GM08714 (cell line): ENCODE results near the gene CD96.
A peak's percentile ranks its signal among the peaks of the same experiment; 100 is the strongest.

Experiments used
- H3K4me3 ChIP-seq: fragments of 200-500 bp; sonication (Bioruptor generic); 2 replicates; pipeline ENCODE4 v1.5.1; 2014; ENCODE audit warnings: mild to moderate bottlenecking, low read length, inconsistent platforms
- ZNF274 ChIP-seq: IDR thresholded peaks from 2 replicates; pipeline ENCODE4 v1.6.1; 2012; ENCODE audit warnings: mild to moderate bottlenecking, low read depth, low read length

Gene CD96

DNA sequence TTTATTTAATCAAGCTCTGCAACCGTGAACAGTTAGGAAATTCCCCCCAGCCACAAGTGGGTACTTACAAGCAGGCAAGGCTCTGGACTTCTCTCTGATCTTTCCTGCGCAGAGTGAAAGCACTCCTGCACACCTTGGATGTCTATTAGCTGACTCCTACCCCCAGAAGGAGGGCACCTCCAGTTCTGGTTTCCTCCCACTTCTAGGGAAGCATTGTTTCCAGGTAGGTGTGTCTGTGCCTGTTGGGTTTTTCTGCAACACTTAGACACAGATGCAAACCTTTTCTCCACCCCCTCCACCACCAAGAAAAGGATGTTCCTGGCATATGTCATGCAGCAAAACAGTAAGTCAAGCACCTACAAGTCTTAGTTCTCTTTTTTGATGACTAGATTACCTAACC is 53.2 kb downstream of the CD96 start, which contains the start of gene ZBED2:
ZBED2 (minus strand) TSS at position 115 of the 400 bp plus-strand sequence. CDS start 1,145 bp downstream, outside the sequence.
- H3K4me3 ChIP-seq, result peak within 1 kb of the TSS; percentile 19; the same call in 1 of the 2 replicates
- no peak for TF ChIP-seq ZNF274

DNA sequence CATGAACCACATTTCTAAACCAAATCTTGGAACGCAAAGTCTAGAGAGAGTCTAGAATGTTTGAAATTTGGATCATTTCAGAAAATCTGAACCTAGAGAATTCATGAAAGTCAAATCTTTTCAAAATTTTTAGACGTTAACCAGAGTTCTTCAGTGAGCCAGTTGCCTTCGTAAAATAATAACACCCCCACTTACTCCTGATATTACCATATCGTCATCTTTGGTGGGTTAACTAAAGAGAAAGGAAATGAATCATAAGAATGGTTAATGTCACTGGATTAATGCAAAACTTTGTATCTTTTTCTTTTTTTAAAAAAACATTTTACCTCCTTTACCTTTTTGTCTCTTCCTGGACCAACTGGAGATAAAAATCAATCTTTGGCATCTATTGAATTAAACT is 54.3 kb downstream of the CD96 start:
- TF ChIP-seq ZNF274, result no peak
- no peak overlapping the region for H3K4me3 ChIP-seq

DNA sequence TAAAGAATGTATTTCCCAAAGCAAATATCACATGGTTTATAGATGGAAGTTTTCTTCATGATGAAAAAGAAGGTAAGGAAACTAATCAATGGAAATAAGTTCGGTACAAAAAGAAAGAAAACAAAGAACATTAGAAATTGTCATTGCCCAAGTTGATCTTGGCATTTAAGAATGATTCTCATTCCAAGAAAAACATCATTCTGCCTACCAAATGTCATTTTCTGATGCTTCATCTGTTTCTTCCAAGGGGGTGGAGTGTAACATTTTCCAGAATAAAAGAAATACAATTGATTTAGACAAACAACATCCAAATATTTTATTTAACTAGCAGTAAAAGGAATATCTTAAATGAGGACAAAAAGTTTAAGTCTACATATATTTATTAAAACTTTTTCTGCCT is 56.1 kb downstream of the CD96 start:
- TF ChIP-seq ZNF274, result no peak
- no peak overlapping the region for H3K4me3 ChIP-seq

DNA sequence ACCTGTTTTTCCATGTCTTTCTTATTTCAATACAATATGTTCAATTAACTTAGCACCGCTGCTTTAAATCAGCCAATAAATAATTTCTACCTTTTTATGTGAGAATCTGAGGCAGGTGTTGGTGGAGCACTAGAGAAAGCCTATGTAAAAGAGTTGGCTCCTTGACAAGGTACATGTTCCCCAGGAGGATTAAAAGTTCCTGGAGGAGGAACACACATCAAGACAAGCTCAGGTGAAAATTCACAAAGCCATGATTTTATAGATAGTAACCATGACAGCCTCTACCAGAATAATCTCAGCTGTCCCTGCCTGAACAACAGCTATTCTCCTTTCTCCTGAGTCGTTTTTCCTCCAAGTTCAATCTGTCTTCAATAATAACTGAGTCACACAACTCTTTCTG is 56.6 kb downstream of the CD96 start:
- no peak overlapping the region for H3K4me3 ChIP-seq
- TF ChIP-seq ZNF274, result no peak

DNA sequence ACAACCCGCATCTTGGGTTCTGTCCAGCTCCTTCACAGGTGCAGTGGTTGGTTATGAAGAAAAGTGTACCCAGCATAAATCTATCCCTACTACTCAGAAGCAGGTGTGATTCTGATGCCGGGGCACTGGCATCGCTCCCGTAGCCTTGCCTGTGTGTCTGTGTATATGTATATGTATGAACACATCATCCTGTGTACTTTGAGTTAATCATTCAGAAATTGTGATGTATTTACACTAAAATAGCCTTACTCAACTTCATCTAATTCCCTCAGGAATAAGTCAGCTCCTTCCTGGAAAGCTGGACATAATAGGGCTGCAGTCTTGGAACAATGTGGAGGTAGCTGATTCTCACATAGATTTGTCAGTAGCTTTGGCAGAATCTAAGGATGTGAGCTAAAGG is 59.8 kb downstream of the CD96 start:
- no peak for TF ChIP-seq ZNF274
- no peak overlapping the region for H3K4me3 ChIP-seq

DNA sequence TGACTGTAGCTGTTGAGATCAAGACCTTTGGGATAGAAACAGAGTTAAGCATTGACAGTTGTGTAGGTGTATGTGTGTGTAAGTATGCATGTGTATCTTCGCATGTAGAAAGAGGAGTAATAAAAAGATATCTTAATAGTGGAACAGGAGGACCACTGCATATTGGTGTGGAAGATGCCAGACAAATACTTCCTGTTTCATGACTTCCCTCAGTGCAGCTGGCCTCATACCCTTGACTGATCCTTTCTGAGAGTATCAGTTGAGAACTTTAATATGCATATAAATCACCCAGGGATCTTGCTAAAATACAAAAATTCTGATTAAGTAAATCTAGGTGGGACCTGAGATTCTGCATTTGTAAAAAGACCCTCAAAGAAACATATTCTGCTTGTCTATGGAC is 61.7 kb downstream of the CD96 start:
- no peak overlapping the region for H3K4me3 ChIP-seq
- TF ChIP-seq ZNF274, result no peak

DNA sequence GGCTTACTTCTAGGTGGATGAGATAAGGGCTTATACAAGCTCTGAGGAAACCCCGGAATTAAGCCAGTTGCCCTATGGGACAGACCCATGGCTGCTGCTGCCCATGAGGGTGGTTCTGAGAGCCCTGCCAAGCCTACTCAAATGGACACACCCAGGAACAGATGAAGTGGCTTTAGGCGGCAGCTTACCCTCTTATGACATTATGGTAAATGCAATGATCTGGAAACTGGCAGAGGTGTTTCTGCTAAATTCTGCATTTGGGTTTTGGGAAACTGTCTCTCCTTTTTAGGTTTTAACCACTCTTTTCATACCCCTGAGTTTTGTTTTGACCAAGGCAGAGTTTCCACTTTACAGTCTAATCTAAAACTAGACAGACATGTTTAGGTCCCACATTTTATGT is 62.1 kb downstream of the CD96 start:
- TF ChIP-seq ZNF274, result no peak
- H3K4me3 ChIP-seq, result no peak overlapping the region

DNA sequence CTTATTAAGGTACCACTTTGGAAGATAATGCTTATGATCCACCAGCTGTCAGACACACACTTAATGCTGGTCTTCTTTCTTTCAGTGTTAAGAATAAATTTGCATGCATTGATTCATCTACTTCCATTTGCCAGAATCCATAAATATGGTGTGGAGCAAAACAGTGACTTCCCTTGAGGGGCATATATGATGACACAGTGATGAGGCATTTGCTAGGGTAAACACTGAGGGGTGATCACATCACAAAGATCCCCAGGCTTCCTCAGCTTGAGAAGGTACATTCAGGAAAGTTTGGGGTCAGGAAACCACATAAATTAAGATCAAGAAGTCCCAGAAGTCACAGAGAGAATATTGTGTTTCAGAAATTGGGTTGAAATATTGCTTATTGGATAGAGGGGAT is 63.0 kb downstream of the CD96 start:
- H3K4me3 ChIP-seq, result no peak overlapping the region
- TF ChIP-seq ZNF274, result no peak

DNA sequence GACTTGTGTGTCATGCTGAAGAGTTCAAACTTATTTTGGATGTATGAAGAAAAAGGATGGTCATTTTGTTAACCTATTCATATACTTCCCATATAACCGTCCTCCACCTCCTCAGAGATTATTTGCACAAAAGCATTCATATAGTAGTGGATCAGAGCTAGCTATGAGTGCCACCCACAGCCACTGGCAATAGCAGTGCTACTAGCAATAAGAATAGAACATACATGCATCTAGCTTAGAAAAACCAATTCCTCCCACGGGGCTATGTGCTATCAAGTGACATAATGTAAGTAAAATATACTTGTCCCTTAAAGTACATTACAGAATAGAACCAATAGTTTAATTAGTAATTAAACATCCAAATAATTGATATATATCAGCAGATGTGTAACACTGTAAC is 63.5 kb downstream of the CD96 start:
- H3K4me3 ChIP-seq, result no peak overlapping the region
- no peak for TF ChIP-seq ZNF274

DNA sequence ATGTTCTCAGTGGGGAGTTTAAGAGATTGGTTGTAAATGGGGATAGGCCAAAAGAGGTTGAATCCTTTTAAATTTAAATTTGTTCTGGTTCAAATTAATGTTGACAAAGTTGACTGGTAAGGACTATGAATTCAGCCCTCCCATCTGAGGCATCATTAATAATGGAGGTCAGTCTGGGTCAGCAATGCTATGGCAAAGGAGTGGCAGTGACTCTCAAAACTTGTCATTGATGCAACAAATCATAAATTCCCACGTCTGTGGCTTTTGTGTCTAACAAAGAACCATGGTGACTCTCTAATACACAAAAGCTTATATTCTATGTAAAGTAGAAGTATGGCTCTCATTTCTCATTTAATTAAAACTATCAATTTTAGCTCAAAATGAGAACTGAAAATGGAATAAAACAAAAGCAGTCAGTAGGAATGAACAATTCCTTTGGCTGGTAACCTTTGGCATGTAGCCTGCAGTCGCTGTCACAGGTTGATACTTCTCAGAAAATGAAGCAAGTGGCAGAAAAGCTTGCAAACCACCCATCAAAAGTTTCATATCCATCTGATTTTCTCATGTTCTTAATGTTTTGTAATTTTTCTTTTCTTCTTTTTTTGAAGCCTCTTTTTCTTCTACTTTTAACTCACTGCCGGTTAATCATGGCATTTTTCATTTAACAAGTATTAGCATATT is 65.4 kb downstream of the CD96 start:
- no peak for TF ChIP-seq ZNF274
- no peak overlapping the region for H3K4me3 ChIP-seq

DNA sequence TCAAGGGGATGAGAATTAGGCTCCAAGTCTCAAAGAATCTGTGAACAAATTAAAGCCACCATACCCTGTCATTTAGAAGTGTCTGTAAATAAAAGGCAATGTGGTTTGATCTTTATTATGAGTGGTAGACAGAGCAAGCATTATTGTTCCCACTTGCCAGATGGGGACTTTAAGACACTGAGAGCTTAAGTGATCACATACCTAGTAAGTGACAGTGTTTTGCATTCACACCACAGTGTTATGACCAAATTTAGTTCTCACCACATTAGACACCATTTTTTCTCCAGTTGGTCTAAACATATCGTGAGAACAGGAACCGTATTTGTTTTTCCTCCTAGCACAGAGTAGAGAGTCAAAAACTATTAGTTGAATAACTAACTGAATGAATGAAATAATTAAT is 66.4 kb downstream of the CD96 start:
- no peak overlapping the region for H3K4me3 ChIP-seq
- no peak for TF ChIP-seq ZNF274

DNA sequence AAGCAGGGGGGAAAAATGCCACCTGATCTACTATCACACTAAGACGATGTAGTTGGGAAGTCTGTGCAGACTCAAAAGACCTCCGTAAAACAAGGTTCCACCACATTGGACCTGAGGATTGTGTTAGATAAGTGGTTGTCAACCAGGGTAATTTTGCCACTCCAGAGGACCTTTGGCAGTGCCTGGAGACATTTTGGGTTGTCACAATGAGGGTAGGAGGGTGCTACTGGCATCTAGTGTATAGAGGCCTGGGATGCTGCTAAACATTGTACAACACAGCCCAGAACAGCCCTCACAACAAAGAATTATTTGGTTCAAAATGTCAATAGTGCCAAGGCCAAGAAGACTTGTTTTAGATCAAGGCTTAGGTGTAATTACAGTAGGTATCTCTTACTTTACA is 67.7 kb downstream of the CD96 start:
- H3K4me3 ChIP-seq, result no peak overlapping the region
- no peak for TF ChIP-seq ZNF274

DNA sequence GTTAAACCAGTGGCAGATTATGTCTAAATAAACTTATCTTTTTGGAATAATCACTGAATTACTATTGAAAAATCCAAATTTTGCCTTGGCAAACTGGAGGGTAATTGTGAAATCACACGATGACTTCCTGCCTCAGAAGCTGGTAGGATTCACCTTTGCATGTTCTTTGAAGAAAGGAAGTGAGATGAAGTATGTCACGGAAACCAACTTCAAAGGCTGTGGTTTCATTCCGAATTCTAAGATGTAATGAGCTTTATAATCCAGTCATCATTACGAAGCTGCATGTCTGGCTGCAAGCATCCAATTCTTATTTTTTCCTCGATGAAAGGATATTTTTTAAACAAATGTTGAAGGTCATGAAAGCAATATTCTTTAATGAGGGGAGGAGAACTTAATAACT is 68.2 kb downstream of the CD96 start:
- TF ChIP-seq ZNF274, result no peak
- no peak overlapping the region; the same call in 1 of the 2 replicates for H3K4me3 ChIP-seq

DNA sequence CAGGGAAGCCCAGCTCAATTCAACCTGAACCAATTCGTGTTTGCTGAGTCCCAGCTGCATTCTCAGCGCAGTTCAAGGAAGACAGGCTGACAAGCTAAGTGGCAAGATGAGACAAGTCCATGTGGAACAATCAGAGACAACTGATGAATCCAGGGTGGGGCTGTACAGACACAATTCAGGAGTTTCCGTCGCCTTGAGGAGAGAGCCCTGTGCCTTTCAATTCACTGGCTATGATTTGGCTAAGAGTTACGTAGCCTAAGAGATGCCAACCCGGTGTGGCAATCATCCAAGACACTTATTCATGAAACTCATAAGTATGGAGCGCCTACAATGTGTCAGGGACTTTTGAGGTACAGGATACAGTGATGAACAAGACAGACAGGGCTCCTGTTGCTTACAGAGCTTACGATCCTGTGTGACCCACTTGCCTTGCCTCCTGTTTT is 68.6 kb downstream of the CD96 start:
- no peak overlapping the region; the same call in 1 of the 2 replicates for H3K4me3 ChIP-seq
- no peak for TF ChIP-seq ZNF274

DNA sequence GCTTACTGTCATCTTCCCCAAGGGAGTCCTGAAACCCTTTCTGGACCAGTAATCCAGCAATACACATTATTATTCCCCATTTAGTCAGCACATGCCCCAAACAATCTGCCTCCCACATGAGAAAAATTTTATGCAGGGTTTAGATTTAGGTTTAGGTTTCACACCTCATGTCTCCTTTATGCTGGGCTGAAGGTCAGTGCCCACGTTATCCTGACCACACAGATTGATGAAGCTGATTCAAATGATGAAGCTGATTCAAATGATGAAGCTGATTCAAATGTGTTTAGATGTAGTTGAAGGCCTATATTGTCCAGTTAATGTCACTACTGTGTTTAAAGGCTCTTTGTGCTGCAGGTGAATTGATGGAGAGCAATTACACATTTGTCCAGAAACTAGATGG is 71.3 kb downstream of the CD96 start:
- no peak overlapping the region for H3K4me3 ChIP-seq
- no peak for TF ChIP-seq ZNF274

DNA sequence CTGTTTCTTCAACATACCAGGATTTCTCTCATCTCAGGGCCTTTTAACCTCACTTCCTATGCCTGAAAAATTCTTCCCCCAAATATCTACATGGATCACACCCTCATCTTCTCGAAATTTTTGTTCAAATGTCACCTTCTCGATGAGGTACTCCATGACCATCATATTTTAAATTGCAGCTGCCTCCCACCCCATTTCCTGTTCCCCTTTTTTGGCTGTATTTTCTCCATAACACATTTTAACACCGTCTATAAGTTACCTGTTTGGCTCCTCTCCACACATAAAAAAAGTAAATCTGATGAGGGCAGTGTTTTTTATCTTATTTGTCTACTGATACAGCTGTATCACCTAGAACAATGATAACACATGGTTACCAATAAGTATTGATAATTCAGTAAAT is 73.9 kb downstream of the CD96 start:
- TF ChIP-seq ZNF274, result no peak
- H3K4me3 ChIP-seq, result no peak overlapping the region
